ENCODE measurements around the gene CBX3.
"Not testable (repeated sequence)": the region's sequence is repeated elsewhere in the genome, so short reads cannot be mapped to it uniquely, and the experiment has no call there.

Gene CBX3

GRCh38 chr7:26169271-26169670, 32.3 kb upstream of the CBX3 start:
- H3K4me3 ChIP-seq (ENCODE audit: low read depth, low read length), result no peak overlapping the region

- no peak overlapping the region for H3K4me3 ChIP-seq (ENCODE audit: low read depth, low read length)
Observed at GRCh38 chr7:26170663-26171062, 30.9 kb upstream of the CBX3 start.

- H3K4me3 ChIP-seq (ENCODE audit: low read depth, low read length), result no peak overlapping the region
Observed at GRCh38 chr7:26171601-26172000, 29.9 kb upstream of the CBX3 start.

GRCh38 chr7:26172048-26172447, 29.5 kb upstream of the CBX3 start:
- no peak overlapping the region for H3K4me3 ChIP-seq (ENCODE audit: low read depth, low read length)

GRCh38 chr7:26175903-26176302, 25.6 kb upstream of the CBX3 start:
- not testable (repeated sequence) for H3K4me3 ChIP-seq (ENCODE audit: low read depth, low read length)

GRCh38 chr7:26176696-26177095, 24.8 kb upstream of the CBX3 start:
- not testable (repeated sequence) for H3K4me3 ChIP-seq (ENCODE audit: low read depth, low read length)

- H3K4me3 ChIP-seq (ENCODE audit: low read depth, low read length), result not testable (repeated sequence)
Observed at GRCh38 chr7:26177269-26177668, 24.3 kb upstream of the CBX3 start.

GRCh38 chr7:26178272-26178960, 23.1 kb upstream of the CBX3 start:
- no peak overlapping the region for H3K4me3 ChIP-seq (ENCODE audit: low read depth, low read length)

- H3K4me3 ChIP-seq (ENCODE audit: low read depth, low read length), result no peak overlapping the region
Observed at GRCh38 chr7:26179422-26179821, 22.1 kb upstream of the CBX3 start.

- no peak overlapping the region for H3K4me3 ChIP-seq (ENCODE audit: low read depth, low read length)
Observed at GRCh38 chr7:26179826-26180497, 21.6 kb upstream of the CBX3 start.

- H3K4me3 ChIP-seq (ENCODE audit: low read depth, low read length), result no peak overlapping the region
Observed at GRCh38 chr7:26180792-26181198, 20.8 kb upstream of the CBX3 start.

GRCh38 chr7:26181474-26182227, 19.9 kb upstream of the CBX3 start:
- H3K4me3 ChIP-seq (ENCODE audit: low read depth, low read length), result no peak overlapping the region

- no peak overlapping the region for H3K4me3 ChIP-seq (ENCODE audit: low read depth, low read length)
Observed at GRCh38 chr7:26182283-26182682, 19.3 kb upstream of the CBX3 start.

GRCh38 chr7:26182706-26183105, 18.8 kb upstream of the CBX3 start:
- no peak overlapping the region for H3K4me3 ChIP-seq (ENCODE audit: low read depth, low read length)

GRCh38 chr7:26183545-26184280, 17.8 kb upstream of the CBX3 start:
- no peak overlapping the region for H3K4me3 ChIP-seq (ENCODE audit: low read depth, low read length)

GRCh38 chr7:26184281-26185101, 17.1 kb upstream of the CBX3 start:
- H3K4me3 ChIP-seq (ENCODE audit: low read depth, low read length), result not testable (repeated sequence)

- no peak overlapping the region for H3K4me3 ChIP-seq (ENCODE audit: low read depth, low read length)
Observed at GRCh38 chr7:26185131-26185843, 16.3 kb upstream of the CBX3 start.

- no peak overlapping the region for H3K4me3 ChIP-seq (ENCODE audit: low read depth, low read length)
Observed at GRCh38 chr7:26185844-26186180, 15.7 kb upstream of the CBX3 start.

GRCh38 chr7:26186364-26187311, 14.9 kb upstream of the CBX3 start:
- H3K4me3 ChIP-seq (ENCODE audit: low read depth, low read length), result no peak overlapping the region

Measured in iPS-11a (cell line).